ENCODE results near the gene SDK2.
A peak's percentile ranks its signal among the peaks of the same experiment; 100 is the strongest.

The SDK2 gene

GRCh38 chr17:73609060-73609459 is 35.2 kb downstream of the SDK2 start:
- no peak for DNase-seq

- no peak for DNase-seq
These were observed 38.8 kb downstream of the SDK2 start for GRCh38 chr17:73605444-73605843.

GRCh38 chr17:73604476-73604875 is 39.8 kb downstream of the SDK2 start:
- DNase-seq, result no peak

DNA sequence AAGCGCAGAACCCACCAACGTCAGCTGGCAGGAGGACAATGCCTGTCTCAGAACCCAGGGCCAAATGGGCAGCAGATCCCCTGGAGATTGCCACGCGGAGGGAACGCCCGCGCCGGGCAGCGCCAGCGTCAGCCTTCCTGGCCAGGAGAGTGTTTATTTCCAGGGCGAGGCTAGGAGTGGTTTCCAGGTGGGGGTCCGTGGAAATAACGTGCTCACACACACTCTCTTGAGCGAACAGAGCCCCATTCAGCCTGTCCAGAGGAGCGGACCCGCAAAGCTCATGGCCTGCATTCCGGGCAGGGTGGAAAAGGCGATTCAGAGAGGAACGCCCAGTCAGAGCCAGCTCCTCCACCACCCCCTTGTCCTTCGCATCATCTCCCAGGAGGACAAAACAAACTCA is 40.3 kb downstream of the SDK2 start:
- no peak for DNase-seq

GRCh38 chr17:73600103-73600871 is 44.0 kb downstream of the SDK2 start:
- no peak for DNase-seq

- no peak for DNase-seq
These were observed 44.6 kb downstream of the SDK2 start for GRCh38 chr17:73599599-73599998.

DNA sequence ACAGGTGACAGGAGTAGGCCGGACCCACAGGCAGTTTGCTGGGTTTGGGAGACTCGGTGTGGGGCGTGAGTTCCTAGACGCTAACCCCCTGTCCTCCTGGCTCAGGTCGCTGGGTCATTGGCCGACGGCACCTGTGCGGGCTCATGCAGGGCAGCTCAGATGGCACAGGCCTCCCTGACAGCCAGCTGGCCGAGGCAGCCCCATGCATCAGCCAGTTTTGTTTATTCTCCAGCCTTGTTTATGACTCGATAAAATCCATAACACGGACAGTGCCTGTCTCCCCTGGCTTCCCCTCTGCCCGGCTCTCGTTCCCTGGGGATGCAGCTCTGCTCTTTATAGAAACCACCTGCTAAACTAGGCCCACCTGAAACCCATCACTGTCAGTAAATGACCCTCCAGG is 46.0 kb downstream of the SDK2 start:
- no peak for DNase-seq

- DNase-seq, result no peak
These were observed 48.3 kb downstream of the SDK2 start for GRCh38 chr17:73595931-73596330.

DNA sequence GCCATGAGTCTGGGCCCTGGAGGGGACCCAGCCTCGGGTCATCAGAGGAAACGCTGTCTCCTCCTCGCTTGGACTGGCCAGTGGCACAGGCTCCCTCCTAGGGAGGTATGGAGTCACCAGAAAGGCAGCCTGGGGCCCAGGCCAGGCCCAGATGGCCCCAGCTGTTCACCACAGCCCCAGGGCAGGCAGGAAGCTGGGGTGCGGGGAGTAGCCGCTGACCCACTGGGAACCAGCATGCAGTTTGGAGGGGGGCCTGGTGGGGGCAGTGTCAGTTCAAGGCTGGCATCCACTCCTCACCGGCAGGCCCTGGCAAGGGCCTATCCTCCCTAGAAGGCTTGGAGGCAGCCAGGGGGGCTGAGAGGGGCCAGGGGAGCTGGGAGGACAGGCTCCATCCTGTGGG is 48.8 kb downstream of the SDK2 start:
- peak; percentile 44 for DNase-seq

DNA sequence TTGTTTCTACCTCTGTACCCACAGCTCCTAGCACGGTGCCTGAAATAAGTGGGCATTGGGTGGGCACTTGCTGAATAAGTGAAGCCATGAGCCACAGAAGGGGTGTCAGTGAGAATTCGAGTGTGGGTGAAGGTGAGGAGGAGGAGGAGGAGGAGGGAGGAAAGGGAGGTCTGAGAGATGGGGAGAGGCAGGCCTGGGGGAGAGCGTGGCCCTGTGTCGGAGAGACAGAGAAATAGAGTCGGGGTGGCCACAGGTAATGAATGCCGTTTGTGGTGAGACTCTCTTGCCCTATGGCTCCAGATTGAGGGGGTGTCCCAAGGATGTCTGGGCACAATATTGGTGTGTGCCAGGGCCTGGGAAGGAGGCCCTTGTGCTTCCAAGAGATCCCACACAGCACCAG is 49.2 kb downstream of the SDK2 start:
- DNase-seq, result no peak

DNA sequence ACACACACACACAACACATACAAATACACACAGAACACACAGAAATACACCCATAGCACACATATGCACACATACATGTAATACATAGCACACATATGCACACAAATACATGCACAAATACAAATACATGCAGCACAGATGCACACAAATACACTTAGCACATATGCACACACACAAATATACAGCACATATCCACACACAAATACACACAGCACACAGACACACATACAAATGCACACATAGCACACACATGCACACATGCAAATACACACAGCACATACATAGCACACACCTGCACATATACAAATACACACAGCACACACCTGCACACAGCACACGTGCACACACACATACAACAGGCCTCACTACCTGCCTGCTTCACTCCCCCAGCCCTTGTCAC is 49.6 kb downstream of the SDK2 start:
- DNase-seq, result no peak

DNA sequence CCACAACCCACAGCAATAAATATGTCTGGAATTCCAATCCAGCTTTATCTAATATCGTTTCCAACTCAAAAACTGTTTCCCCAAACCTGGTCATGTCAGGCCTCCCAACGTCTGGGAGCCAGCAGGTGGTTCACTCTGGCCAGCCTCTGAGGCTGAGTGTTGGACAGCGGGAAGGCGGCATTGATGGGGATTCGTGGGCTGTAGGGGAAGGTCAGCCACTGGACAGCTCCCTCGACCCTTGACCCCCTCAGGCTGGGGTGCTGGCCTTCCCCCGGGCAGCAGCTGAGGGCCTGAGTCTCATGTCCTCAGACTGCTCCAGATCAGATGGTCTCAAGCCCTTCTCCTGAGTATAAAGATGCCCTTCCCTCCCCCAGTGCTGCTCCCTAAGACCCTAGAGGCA is 50.2 kb downstream of the SDK2 start:
- DNase-seq, result no peak

GRCh38 chr17:73593249-73593965 is 50.8 kb downstream of the SDK2 start:
- DNase-seq, result no peak

GRCh38 chr17:73592501-73592961 is 51.7 kb downstream of the SDK2 start:
- DNase-seq, result no peak

- no peak for DNase-seq
These were observed 52.2 kb downstream of the SDK2 start for GRCh38 chr17:73592079-73592415.

DNA sequence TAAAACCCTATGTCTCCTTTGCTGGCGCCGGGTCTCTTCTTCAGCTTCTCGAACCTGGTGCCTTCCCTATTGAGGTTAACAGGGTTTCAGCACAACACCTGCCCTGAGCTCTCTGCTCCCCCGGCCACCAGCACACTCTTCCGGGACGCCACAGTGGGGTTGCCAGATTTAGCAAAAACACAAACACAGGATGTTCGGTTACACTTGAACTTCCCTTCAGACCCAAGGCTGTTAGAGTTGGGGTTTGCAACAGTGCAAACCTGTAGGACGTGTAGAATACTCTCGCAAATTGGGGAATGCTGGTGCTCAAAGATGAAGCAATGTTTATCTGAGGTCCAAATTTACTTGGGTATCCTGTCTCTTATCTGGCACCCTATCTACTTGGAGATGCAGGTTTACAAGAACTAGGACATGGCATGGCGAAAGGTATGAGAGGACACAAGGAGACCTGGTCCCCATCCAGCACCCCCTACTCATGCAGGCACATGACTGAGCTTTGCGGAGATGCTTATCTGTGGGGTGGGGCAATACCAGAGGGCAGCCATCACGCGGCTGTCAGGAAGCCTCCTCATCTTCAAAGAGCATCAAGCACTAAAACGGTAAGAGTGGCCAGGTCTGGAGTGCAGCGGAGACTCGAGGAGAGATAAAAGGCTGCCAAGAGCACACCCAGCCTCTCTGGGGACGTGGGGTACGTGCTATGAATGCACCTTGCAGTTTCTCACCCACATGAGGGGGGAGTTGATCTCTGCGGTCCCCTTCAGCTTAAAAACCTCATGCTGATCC is 52.8 kb downstream of the SDK2 start:
- DNase-seq, result no peak

GRCh38 chr17:73589363-73589980 is 54.8 kb downstream of the SDK2 start:
- no peak for DNase-seq

DNA sequence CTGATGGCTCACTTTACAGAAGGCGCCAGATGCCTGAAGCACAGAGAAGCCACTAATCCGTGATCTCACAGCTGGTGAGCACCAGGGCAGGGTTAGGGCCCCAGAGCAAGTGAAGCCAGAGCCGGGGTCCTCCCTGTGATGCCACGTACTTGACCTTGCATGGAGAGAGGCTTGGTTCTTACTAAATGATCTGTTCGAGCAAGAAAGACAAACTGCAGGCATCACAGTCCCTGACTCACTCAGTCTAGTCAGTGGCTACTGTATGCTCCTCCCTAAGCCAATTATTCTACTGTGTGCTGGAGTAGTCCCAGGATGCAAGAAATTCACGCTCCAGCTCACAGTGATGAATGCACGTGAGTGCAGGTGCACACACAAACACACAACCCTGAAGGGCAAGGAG is 55.4 kb downstream of the SDK2 start:
- DNase-seq, result no peak

- DNase-seq, result no peak
These were observed 55.9 kb downstream of the SDK2 start for GRCh38 chr17:73588301-73588846.

- DNase-seq, result no peak
These were observed 57.2 kb downstream of the SDK2 start for GRCh38 chr17:73586921-73587602.

DNA sequence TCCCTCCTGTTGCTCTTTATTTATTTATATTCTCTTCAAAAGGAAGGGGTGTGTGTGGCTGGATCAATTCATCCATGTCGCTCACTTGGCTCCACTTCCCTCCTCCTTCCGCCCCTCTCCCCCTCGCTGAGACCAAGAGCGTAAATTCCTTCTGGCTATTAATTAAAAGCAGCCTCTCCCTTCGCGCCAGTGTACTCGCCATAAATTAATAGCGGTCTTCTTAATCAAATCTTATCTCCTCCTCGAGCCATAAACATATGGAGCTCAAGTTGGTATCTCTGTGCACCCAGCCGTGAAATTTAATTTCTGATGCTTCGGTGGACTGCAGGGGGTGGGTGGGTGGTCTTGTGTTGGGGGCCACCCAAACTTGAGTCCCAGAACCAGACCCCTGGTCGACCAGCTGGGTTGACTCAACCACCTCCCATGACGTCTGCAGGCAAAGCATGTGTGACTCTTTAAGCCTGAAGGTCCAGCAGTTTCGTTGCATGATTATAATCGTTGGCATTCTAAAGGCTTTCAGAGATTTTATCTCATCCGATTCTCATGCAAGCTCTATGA is 57.9 kb downstream of the SDK2 start:
- no peak for DNase-seq

GRCh38 chr17:73585583-73585982 is 58.7 kb downstream of the SDK2 start:
- no peak for DNase-seq

Measured in DMS53 (cell line).